NK-92 (cell line): Measurements from ENCODE around the gene KRT17.
"Not testable (repeated sequence)": the region's sequence is repeated elsewhere in the genome, so short reads cannot be mapped to it uniquely, and the experiment has no call there.

Experiments used
- DNase-seq: peaks from one replicate; lab custom pipeline; 2025; ENCODE audit not compliant: unreplicated experiment; lab: John Stamatoyannopoulos, UW

KRT17 gene

GRCh38 chr17:41635121-41636097 is 11.0 kb upstream of the KRT17 start:
- no peak for DNase-seq

GRCh38 chr17:41634639-41635038 is 10.3 kb upstream of the KRT17 start:
- DNase-seq: no peak

GRCh38 chr17:41633556-41634199 is 9.3 kb upstream of the KRT17 start:
- no peak for DNase-seq

DNA sequence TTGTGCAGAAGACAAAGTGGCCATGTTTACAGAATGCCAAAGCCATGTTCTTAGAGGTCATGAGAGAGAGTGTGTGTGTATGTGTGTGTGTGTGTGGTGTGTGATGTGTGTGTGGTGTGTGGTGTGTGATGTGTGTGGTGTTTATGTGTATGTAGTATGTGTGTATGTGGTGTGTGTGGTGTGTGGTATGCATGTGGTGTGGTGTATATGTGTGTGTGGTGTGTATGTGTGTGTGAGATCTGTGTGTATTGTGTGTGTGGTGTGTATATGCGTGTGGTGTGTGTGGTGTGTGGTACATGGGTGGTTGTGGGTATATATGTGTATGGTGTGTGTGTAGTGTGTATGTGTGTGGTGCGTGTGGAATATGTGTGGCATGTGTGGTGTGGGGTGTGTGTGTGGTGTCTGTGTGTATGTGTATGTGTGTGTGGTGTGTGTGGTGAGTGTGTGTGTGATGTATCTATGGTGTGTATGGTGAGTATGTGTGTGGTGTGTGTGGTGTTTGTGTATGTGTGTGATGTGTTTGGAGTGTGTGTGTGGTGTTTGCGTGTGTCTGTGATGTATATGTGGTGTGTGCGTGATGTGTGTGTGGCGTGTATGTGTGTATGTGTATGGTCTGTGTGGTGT is 8.2 kb upstream of the KRT17 start:
- no peak for DNase-seq

DNA sequence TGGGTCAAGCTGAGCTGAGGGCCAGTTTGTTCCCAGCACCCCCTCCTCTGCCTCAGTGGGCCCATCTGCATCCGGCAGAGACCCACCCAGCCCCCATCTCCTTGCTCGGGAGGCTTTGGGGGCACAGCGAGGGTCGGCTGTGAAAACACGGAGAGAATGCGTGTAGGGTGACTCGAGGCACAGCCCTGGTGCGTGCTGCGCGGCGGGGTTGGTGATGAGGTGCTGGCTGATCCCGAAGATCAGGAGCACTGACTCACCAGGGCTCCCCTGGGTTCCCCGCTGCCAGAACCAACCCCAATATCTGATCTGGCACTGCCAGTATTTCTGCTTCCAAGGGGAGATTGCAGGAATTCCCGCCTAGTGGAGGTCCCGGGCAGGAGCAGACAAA is 7.5 kb upstream of the KRT17 start:
- DNase-seq: no peak

DNA sequence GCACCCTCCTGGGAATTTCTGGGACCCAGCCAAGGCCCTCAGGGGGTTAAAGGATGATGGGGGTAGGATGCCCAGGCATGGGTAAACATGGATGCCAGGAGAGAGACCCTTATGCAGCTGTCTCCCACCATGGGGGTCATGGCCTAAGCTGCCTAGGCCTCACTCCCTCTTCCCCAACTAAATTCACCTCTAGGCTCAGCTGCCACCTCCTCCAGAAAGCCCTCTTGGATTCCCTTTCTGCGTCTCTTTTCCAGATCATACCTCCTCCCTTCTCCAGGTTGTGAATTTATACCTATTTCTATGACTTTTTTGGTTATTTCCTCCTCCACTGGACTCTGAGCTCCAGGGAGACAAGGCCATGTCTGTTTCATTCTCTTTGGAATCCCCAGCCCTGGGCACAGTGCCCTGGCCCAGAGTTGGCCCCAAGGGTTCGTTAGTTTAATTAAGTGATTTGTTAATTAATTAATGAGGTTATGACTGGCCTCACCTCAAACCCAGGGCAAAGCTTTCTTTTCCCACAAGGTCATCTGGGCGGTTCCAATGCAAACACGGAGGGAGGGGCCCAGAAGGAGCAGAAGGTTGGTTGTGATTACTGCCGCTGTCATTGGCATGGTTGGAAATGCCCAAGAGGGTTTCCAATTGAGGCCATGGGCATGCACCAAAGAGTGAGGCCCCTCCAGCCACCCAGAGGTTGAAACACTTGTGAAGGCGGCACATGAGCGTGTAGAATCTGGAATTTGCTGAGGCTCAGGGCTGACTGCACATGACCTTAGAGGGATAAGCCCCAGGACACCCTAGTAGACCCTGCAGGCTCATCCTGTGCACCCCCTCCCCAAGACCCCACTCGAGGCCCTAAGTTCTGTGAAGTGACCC is 6.9 kb upstream of the KRT17 start:
- no peak for DNase-seq

DNA sequence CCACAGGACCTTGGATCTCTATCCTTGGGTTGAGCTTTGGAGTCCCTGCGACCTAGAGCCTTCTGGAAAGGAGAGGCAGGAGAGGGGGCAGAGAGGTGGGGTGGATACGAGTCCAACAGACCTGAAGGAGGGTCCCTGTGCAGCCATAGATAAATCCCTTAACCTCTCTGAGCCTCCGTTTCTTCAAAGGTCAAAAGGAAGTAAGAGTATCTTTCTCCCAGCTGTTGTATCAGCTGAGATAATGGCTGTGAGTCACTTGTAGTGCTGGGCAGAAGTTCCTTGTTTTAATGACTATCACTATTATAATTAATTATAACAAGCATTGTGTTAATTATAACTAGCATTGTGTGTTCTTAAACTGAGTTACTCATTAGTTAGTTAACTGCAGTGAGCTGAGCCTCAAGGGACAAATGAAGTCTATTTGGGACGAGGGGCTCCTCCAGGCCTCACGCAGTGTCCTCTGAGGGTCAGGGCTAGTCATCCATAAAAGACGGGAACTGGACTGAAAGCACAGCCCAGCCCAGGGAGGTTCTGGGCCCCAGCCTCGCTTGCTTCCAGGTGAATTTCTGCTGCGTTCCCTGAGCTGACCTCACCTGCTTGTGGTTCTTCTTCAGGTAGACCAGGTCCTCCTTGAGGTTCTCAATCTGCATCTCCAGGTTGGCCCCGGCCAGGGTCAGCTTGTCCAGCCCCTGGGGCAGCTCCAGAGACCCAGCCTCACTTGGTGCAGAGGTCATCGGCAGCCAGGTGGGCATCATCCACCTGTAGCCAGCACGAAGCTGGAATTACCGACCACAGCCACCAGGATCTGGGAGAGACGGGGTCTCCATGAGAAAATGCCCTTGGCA is 5.7 kb upstream of the KRT17 start:
- DNase-seq: no peak

DNA sequence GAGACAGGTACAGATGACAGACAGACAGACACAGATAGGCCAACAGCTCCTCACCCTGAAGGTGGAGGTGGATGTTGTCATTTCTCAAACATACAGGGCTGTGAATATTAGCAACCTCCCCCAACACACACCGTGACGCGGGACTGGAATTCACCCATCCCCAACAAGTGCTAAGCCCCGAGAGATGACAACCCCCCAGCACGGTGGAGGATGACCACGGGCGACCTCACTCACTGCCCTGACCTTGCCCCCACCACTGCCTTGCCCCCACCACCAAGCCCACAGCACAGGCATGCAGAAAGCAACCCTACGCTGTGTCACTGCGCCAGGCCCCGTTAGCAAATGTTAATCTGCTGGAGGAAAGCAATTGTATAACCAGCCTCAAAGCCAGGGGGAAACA is 4.9 kb upstream of the KRT17 start:
- DNase-seq: no peak

DNA sequence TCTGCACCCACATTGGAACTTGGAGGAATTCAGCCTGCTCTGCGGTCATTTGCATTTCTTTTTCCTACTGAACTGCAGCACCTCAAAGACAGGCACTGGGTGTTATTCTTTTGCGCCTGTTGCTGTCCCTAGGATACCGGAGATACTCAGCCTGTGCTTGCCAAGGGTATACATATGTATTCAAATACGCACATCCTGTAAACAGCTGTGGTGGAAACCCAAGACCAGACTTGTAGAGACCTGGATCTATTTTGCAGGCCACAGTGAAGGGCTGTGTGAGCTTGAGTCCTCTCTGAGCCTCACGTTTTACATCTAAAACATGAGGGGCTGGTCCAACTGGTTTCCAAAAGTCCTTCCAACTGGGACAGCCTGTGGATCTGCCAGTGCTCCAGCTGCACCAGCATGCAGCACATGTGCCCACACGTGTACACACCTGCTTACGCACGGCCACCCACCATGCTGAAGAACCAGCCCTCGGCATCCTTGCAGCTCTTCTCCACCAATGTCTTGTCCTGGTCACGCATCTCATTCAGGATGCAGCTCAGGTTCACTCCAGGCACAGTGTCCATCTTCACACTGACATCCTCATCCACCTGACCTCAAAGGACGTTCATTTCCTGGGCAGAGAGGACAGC is 4.4 kb upstream of the KRT17 start:
- not testable (repeated sequence) for DNase-seq

- DNase-seq: not testable (repeated sequence)
These were observed 3.6 kb upstream of the KRT17 start for GRCh38 chr17:41628073-41628370.

DNA sequence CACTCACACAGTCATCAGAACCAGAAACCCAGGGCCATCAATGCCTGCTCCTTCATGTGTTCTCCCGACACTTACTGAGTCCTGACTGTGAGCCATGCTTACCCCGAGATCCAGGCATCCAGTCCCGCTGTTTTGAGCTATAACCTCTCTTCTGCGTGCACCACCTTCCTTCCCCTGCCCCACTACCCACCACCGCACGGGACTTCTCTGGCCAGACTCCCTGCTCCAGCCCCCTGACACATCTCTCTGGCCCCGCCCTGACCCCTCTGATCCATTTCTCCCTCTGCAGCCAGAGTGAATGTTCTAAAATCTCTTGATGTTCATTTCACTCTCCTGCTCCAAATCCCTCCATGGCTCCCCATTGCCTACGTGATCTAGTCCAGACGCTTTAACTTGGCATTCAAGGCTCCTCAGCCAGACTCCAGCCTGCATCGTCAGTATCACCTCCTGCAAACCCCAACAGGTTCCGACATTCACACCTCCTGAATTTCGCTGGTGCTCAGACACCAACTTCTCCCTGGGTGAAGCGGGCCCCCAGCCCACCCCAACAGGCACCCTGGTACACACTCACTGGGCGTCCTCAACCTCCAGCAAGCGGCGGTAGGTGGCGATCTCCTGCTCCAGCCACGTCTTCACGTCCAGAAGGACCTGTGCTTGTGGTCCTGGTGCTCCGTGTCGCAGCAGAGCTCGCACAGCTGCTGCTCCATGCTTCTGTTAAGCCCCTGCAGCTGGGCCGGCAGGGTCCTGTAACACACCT is 3.1 kb upstream of the KRT17 start:
- DNase-seq: no peak

DNA sequence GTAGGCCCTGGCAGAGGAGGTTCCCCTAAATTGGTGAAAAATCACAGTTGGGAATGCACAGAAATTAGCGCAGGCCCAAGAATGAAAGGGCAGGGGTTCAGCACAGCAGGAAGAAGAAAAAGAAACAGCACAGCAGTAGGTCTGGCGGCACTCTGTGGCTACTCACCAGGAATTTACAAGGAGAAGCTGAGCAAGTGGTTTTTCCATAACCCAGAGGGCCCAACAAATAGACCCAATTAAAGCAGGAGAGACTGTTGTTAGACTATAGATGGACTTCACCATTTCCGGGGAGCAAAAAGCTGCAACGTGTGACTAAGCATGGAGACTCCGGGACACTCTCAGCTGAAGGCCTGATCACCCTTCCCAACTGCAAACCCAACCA is 2.5 kb upstream of the KRT17 start:
- DNase-seq: not testable (repeated sequence)

GRCh38 chr17:41626028-41626913 is 1.9 kb upstream of the KRT17 start:
- DNase-seq: not testable (repeated sequence)

- no peak for DNase-seq
These were observed 1.2 kb upstream of the KRT17 start for GRCh38 chr17:41625602-41626001.

DNA sequence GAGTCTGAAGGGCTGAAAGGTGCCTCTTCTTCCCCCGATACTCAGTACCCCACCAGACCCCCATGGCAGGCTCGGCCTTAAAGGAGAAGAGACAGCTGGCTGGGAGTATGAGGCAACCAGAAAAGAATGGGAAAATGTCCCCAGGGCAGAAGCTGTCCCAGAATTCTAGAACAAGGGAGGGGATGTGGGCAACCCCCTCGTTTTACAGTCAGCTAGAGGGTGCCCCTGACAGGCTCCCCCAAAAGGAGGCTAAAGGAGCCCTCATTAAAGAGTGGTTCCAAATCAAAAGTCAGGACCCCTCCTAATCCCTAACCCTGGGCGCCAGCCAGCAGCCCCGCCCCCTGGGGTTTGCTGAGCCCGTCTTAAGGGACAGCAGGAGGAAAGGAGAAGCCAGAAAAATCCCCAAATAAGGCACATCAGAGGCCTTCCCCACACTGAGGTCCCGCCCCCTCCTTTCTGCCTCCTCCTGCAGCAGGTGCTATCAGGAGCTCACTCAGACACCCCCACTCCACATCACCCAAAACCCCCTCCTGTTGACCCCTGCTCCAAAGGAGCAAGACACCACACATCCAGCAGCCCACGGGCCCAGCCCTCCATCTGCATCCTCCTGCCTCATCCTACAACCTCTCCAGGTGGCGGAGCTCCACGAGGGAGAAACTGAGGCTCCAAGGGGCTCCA is 1.1 kb downstream of the KRT17 start:
- not testable (repeated sequence) for DNase-seq

- DNase-seq: not testable (repeated sequence)
These were observed 1.8 kb downstream of the KRT17 start for GRCh38 chr17:41622340-41623183.

- DNase-seq: no peak
These were observed 2.5 kb downstream of the KRT17 start for GRCh38 chr17:41621916-41622315.
